Measurements from ENCODE around the gene KANK4. TPM values are rescaled to one million over a fixed set of nuclear protein-coding genes. Genes with fewer than 3 reads are reported as not detected.

The KANK4 gene
- total and polyA plus RNA-seq, 5 donors: 0.09 to 0.39 (median 0.20) TPM; not detected in 1

DNA sequence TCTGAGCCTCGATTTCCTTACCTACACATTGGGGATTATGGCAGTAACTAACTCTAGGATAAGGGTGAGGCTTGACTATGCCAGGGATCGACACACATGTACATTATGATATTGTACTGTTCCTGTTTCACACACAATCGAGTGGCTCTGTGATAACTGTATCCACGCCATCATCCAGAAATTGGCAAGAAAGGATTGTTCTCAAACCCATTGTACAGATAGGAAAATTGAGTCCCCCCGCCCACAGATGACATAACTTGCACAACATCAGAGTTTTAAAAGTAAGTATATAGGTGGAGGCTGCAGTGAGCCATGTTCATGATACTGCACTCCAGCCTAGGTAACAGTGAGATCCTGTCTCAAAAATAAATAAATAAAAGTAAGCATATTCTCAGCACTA, 3.8 kb downstream of the KANK4 start:
- Histone ChIP-seq H3K27ac (ENCODE audit: low read length) (no peak overlapping the region), H3K9me3 (ENCODE audit: control insufficient read depth, low read length) (no peaks in the 10 kb centered on the region), H3K27me3 (ENCODE audit: control insufficient read depth, insufficient read depth) (no peaks in the 10 kb centered on the region), H3K4me1 (ENCODE audit: control insufficient read depth, insufficient read depth, low read length) (no peaks in the 10 kb centered on the region), H3K4me3 (ENCODE audit: low read length) (no peak overlapping the region)
- 92% methylated on average over 5 of the region's 5 CpGs for WGBS
- intact Hi-C loops (cut with DNase I): no loop called here
- no peak for ATAC-seq
- no peak for DNase-seq

- Histone ChIP-seq H3K4me1 (ENCODE audit: control insufficient read depth, insufficient read depth, low read length) (no peaks in the 10 kb centered on the region), H3K27me3 (ENCODE audit: control insufficient read depth, insufficient read depth) (no peaks in the 10 kb centered on the region), H3K4me3 (ENCODE audit: low read length) (no peak overlapping the region), H3K9me3 (ENCODE audit: control insufficient read depth, low read length) (no peaks in the 10 kb centered on the region), H3K27ac (ENCODE audit: low read length) (no peak overlapping the region)
- WGBS: 76% methylated on average over 16 of the region's 16 CpGs
- ATAC-seq (no peak), DNase-seq (no peak)
- intact Hi-C loops (cut with DNase I): no loop called here
These were observed 4.5 kb downstream of the KANK4 start for GRCh38 chr1:62314454-62315350.

DNA sequence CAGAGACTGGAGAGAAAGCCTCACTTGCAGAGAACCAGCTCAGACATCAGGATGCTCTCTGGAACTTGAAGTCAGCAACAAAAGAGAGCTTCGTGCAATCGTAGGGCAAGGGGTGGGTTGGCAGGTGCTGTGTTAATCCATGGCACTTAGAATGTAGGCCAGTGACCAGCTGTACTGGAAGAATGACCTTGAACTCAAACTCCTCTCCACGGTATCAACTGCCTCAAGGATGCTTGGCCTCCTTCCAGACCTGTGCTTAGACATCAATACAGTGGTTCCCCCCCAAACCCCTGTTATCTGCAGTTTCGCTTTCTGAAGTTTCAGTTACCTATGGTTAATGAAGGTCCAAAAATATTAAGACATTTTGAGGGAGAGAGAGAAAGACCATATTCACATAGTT, 6.5 kb downstream of the KANK4 start:
- no peaks in the 10 kb centered on the region for H3K27me3 ChIP-seq (ENCODE audit: control insufficient read depth, insufficient read depth)
- H3K27ac ChIP-seq (ENCODE audit: low read length): no peak overlapping the region
- no peaks in the 10 kb centered on the region for H3K9me3 ChIP-seq (ENCODE audit: control insufficient read depth, low read length)
- no peak overlapping the region for H3K4me3 ChIP-seq (ENCODE audit: low read length)
- ATAC-seq: no peak
- no peak for DNase-seq
- H3K4me1 ChIP-seq (ENCODE audit: control insufficient read depth, insufficient read depth, low read length): no peaks in the 10 kb centered on the region
- 68% methylated on average over 4 of the region's 4 CpGs for WGBS
- intact Hi-C loops (cut with DNase I): no loop called here

GRCh38 chr1:62311473-62311943, 7.7 kb downstream of the KANK4 start:
- H3K27ac ChIP-seq (ENCODE audit: low read length): no peak overlapping the region
- intact Hi-C loops (cut with DNase I): no loop called here
- no peaks in the 10 kb centered on the region for H3K4me1 ChIP-seq (ENCODE audit: control insufficient read depth, insufficient read depth, low read length)
- no peaks in the 10 kb centered on the region for H3K27me3 ChIP-seq (ENCODE audit: control insufficient read depth, insufficient read depth)
- ATAC-seq (no peak), DNase-seq (no peak)
- no peaks in the 10 kb centered on the region for H3K9me3 ChIP-seq (ENCODE audit: control insufficient read depth, low read length)
- H3K4me3 ChIP-seq (ENCODE audit: low read length): no peak overlapping the region
- 82% methylated on average over 6 of the region's 6 CpGs for WGBS

DNA sequence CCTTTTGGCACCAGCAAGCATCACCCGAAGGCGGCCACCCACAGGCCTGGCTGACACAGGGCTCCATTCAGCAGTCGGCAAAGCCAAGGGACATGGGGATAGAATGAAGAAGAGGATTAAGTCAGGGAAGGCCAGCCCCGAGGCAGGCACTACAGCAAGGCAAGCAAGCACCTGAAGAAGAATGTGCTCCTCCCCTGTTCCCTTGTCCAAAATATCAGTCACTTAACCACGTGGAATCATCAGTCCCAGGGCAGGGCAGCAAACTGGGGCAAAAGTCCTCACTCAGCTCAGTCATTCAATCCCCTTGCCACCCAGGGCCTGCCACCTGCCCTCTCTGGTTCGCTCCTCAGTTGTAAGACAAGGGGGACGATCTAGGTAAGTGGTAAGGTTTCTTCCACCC, 9.3 kb downstream of the KANK4 start:
- WGBS: 85% methylated on average over 7 of the region's 7 CpGs
- H3K4me3 ChIP-seq (ENCODE audit: low read length): no peak overlapping the region
- no peaks in the 10 kb centered on the region for H3K4me1 ChIP-seq (ENCODE audit: control insufficient read depth, insufficient read depth, low read length)
- H3K27me3 ChIP-seq (ENCODE audit: control insufficient read depth, insufficient read depth): no peaks in the 10 kb centered on the region
- ATAC-seq (no peak), DNase-seq (no peak)
- intact Hi-C loops (cut with DNase I): no loop called here
- H3K27ac ChIP-seq (ENCODE audit: low read length): no peak overlapping the region
- H3K9me3 ChIP-seq (ENCODE audit: control insufficient read depth, low read length): no peaks in the 10 kb centered on the region

DNA sequence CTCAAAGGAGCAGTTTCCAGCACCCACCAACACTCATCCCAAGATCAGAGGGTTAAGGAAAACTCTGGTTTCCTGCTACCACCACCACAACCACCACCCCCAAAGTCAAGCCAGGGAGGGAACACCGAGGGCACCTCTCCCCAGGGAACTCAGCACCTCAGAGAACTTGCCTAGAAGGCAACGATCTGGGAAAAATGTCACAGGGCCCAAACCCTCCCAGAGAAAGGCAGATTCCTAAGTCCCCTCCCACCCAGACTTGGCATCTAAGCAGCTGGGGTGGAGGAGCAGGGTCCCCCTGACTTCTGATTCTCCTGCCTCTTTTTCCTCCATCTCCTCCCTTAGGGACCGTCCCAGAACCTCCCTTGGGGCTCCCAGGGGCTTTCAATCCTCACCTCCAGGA, 10.6 kb downstream of the KANK4 start:
- Histone ChIP-seq H3K27ac (ENCODE audit: low read length) (no peak overlapping the region), H3K4me1 (ENCODE audit: control insufficient read depth, insufficient read depth, low read length) (no peaks in the 10 kb centered on the region), H3K4me3 (ENCODE audit: low read length) (no peak overlapping the region), H3K9me3 (ENCODE audit: control insufficient read depth, low read length) (no peaks in the 10 kb centered on the region), H3K27me3 (ENCODE audit: control insufficient read depth, insufficient read depth) (no peaks in the 10 kb centered on the region)
- WGBS: 61% methylated on average over 3 of the region's 3 CpGs
- ATAC-seq: no peak
- intact Hi-C loops (cut with DNase I): no loop called here
- no peak for DNase-seq

GRCh38 chr1:62307895-62308492, 11.2 kb downstream of the KANK4 start:
- H3K4me1 ChIP-seq (ENCODE audit: control insufficient read depth, insufficient read depth, low read length): no peaks in the 10 kb centered on the region
- H3K27me3 ChIP-seq (ENCODE audit: control insufficient read depth, insufficient read depth): no peaks in the 10 kb centered on the region
- no peaks in the 10 kb centered on the region for H3K9me3 ChIP-seq (ENCODE audit: control insufficient read depth, low read length)
- H3K4me3 ChIP-seq (ENCODE audit: low read length): no peak overlapping the region
- intact Hi-C loops (cut with DNase I): no loop called here
- WGBS: 69% methylated on average over 6 of the region's 6 CpGs
- H3K27ac ChIP-seq (ENCODE audit: low read length): no peak overlapping the region
- ATAC-seq (no peak), DNase-seq (no peak)

DNA sequence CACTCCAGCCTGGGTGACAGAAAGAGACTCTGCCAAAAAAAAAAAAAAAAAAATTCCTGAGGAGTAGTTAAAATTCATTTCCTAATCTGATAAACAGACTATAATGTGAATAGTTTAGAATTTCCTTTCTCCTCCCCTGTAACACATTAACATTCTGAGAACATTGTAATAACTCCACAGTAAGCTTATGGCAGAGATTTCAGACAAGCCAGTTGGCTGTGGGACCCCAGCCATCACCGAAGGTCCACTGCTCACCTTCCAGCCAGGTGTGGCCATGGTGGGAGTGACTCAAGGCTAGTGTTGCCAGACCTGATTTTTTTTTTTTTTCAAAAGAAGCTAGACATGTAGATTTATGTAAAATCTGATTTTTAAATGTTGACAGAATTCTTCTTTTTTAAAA, 11.8 kb downstream of the KANK4 start:
- no peak for ATAC-seq
- Histone ChIP-seq H3K4me1 (ENCODE audit: control insufficient read depth, insufficient read depth, low read length) (no peaks in the 10 kb centered on the region), H3K27ac (ENCODE audit: low read length) (no peak overlapping the region), H3K9me3 (ENCODE audit: control insufficient read depth, low read length) (no peaks in the 10 kb centered on the region), H3K4me3 (ENCODE audit: low read length) (no peak overlapping the region), H3K27me3 (ENCODE audit: control insufficient read depth, insufficient read depth) (no peaks in the 10 kb centered on the region)
- intact Hi-C loops (cut with DNase I): no loop called here
- DNase-seq: no peak
- WGBS: 71% methylated on average over 1 of the region's 1 CpG

- Histone ChIP-seq H3K27ac (ENCODE audit: low read length) (no peak overlapping the region), H3K4me1 (ENCODE audit: control insufficient read depth, insufficient read depth, low read length) (no peaks in the 10 kb centered on the region), H3K9me3 (ENCODE audit: control insufficient read depth, low read length) (no peaks in the 10 kb centered on the region), H3K4me3 (ENCODE audit: low read length) (no peak overlapping the region), H3K27me3 (ENCODE audit: control insufficient read depth, insufficient read depth) (no peaks in the 10 kb centered on the region)
- WGBS: 95% methylated on average over 2 of the region's 2 CpGs
- DNase-seq: no peak
- no peak for ATAC-seq
- intact Hi-C loops (cut with DNase I): no loop called here
These were observed 13.2 kb downstream of the KANK4 start for GRCh38 chr1:62306065-62306464.

GRCh38 chr1:62304975-62305374, 14.3 kb downstream of the KANK4 start:
- intact Hi-C loops (cut with DNase I): no loop called here
- Histone ChIP-seq H3K27me3 (ENCODE audit: control insufficient read depth, insufficient read depth) (no peaks in the 10 kb centered on the region), H3K4me3 (ENCODE audit: low read length) (no peak overlapping the region), H3K4me1 (ENCODE audit: control insufficient read depth, insufficient read depth, low read length) (peaks cover under 1% of the 10 kb centered on the region), H3K27ac (ENCODE audit: low read length) (no peak overlapping the region), H3K9me3 (ENCODE audit: control insufficient read depth, low read length) (no peaks in the 10 kb centered on the region)
- no peak for ATAC-seq
- DNase-seq: no peak
- 74% methylated on average over 7 of the region's 7 CpGs for WGBS

DNA sequence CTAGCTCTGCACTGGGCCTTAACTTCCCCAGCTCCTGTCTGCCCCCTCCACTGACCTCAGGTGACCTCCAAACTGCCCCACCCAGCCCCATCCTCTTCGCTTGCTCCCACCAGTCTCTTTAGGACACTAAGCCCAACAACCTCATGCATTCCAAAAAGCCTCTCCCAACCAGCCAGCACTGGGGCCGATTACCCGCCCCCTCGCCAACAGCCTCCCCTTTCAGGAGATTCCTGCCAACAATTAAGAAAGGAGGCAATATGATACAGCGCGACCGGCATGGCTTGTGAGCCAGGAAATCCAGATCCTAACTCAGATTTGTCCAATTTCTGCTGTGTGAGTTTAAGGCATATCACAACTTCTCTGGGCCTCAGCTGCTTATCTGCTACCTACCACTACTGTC, 14.7 kb downstream of the KANK4 start:
- no peak overlapping the region for H3K27ac ChIP-seq (ENCODE audit: low read length)
- H3K4me3 ChIP-seq (ENCODE audit: low read length): no peak overlapping the region
- intact Hi-C loops (cut with DNase I): no loop called here
- ATAC-seq: no peak
- 80% methylated on average over 7 of the region's 7 CpGs for WGBS
- no peaks in the 10 kb centered on the region for H3K27me3 ChIP-seq (ENCODE audit: control insufficient read depth, insufficient read depth)
- H3K4me1 ChIP-seq (ENCODE audit: control insufficient read depth, insufficient read depth, low read length): peaks cover 4% of the 10 kb centered on the region
- H3K9me3 ChIP-seq (ENCODE audit: control insufficient read depth, low read length): no peaks in the 10 kb centered on the region
- no peak for DNase-seq
